Right lobe of liver (tissue), 4 donors: Measurements from ENCODE around the gene PITPNC1.

Experiments used
- CTCF ChIP-seq, 4 donors: fragments of 200-600 bp in 3 of 4; fragments of 450-650 bp in 1 of 4; IDR thresholded peaks; one replicate each; pipeline versions ENCODE4 v1.5.1 to v1.8.0; 2016 to 2022; ENCODE audit warnings: antibody characterized with exemption in 4 of 4, mild to moderate bottlenecking in 2 of 4
- POLR2A ChIP-seq: fragments of 450-650 bp; IDR thresholded peaks from one replicate; pipeline ENCODE4 v1.6.1; 2017; ENCODE audit warnings: antibody characterized with exemption, mild to moderate bottlenecking
- donor health status: DM: no; HTN: no; CAD: no.
- donor health status: DM: no; HTN: no; CAD: no.
- donor health status: DM: no; HTN: yes; CAD: no.

- no peak for TF ChIP-seq CTCF (IDR thresholded peaks at IDR 0.05)
- TF ChIP-seq POLR2A, result no peak
These were observed 309.2 kb downstream of the PITPNC1 start for GRCh38 chr17:67686241-67686640.
